Stomach (tissue), 9 donors: ENCODE results near the gene DAPK2. TPM values are rescaled to one million over a fixed set of nuclear protein-coding genes. Genes with fewer than 3 reads are reported as not detected.

Experiments used
- DNase-seq, 2 donors: peaks; one replicate each; pipeline versions ENCODE4 v3.0.0 to v3.0.0-alpha.2; 2013 to 2019
- H3K27ac ChIP-seq, 5 donors: fragments of 200-600 bp in 4 of 5; sonication (generic) in 4 of 5; one replicate each; pipeline ENCODE4 v1.5.1; 2013 to 2019; ENCODE audit warnings: mild to moderate bottlenecking in 1 of 5, moderate library complexity in 1 of 5
- H3K27me3 ChIP-seq, 3 donors: fragments of 200-600 bp; sonication (generic); one replicate each; pipeline ENCODE4 v1.5.1; 2017 to 2019; ENCODE audit warnings: mixed run types in 1 of 3
- H3K36me3 ChIP-seq, 4 donors: fragments of 200-600 bp; sonication (generic); 1 replicate in 3 of 4; 2 replicates in 1 of 4; pipeline ENCODE4 v1.5.1; 2016 to 2019
- H3K4me1 ChIP-seq, 4 donors: fragments of 200-600 bp; sonication (generic); one replicate each; pipeline ENCODE4 v1.5.1; 2016 to 2019
- H3K4me3 ChIP-seq, 4 donors: fragments of 200-600 bp; sonication (generic) in 3 of 4; one replicate each; pipeline ENCODE4 v1.5.1; 2016 to 2019; ENCODE audit warnings: mild to moderate bottlenecking in 1 of 4
- H3K9me3 ChIP-seq, 4 donors: fragments of 200-600 bp; sonication (generic); one replicate each; pipeline ENCODE4 v1.5.1; 2016 to 2019
- EP300 ChIP-seq: sonication (generic); formaldehyde crosslinking; IDR thresholded peaks from one replicate; pipeline ENCODE4 v1.6.1; 2017; ENCODE audit warnings: antibody characterized with exemption
- POLR2A ChIP-seq, 4 donors: fragments of 450-650 bp; IDR thresholded peaks; one replicate each; pipeline ENCODE4 v1.6.1; 2016; ENCODE audit warnings: antibody characterized with exemption in 4 of 4, control low read depth in 2 of 4, mild to moderate bottlenecking in 1 of 4, moderate library complexity in 1 of 4
- POLR2AphosphoS5 ChIP-seq, 3 donors: sonication (generic); formaldehyde crosslinking; IDR thresholded peaks; one replicate each; pipeline ENCODE4 v1.6.1; 2016; ENCODE audit warnings: antibody characterized with exemption in 3 of 3
- WGBS, 5 donors: extraction: QIAGEN DNeasy Blood & Tissue Kit in 3 of 5; methylation state at CpG; one replicate each; pipeline versions ENCODE4 v1.1.5 to v1.1.7; 2013 to 2018; 5-methylcytosine and 5-hydroxymethylcytosine counted together
- intact Hi-C: fragments of 100-400 bp; cut with DNase I; formaldehyde crosslinking; loops from one replicate; pipeline ENCODE4 v1.15.1; 2023; ENCODE audit warnings: low total_unique reads
- polyA plus RNA-seq, 3 donors: library from polyadenylated mRNA; stranded (reverse); fragments of 200-250 nt; gene quantifications; one replicate each; pipeline ENCODE4 v1.2.3, GENCODE V29; 2013
- total RNA-seq, 5 donors: library from RNA; depleted of rRNA; stranded (reverse); fragments of >200 nt; gene quantifications; one replicate each; pipeline versions ENCODE4 v1.1.0 to v1.2.3, GENCODE V29; 2014 to 2016
- TF ChIP-seq, protein P1 (sequence below), 7 experiments: fragments of 450-650 bp in 4 of 7; fragments of 200-600 bp in 3 of 7; sonication (generic) in 3 of 7; IDR thresholded peaks; one replicate each; pipeline ENCODE4 v1.5.1; 2016 to 2019; ENCODE audit warnings: antibody characterized with exemption in 7 of 7, control low read depth in 2 of 7, mild to moderate bottlenecking in 1 of 7
- donor health status: healthy with polysubstance abuse.
- donor health status: Bipolar disorder and iron deficiency.
- donor health status: healthy.

DAPK2 gene
- total and polyA plus RNA-seq, 8 donors: 5.2 to 178 (median 16.6) TPM

DNA sequence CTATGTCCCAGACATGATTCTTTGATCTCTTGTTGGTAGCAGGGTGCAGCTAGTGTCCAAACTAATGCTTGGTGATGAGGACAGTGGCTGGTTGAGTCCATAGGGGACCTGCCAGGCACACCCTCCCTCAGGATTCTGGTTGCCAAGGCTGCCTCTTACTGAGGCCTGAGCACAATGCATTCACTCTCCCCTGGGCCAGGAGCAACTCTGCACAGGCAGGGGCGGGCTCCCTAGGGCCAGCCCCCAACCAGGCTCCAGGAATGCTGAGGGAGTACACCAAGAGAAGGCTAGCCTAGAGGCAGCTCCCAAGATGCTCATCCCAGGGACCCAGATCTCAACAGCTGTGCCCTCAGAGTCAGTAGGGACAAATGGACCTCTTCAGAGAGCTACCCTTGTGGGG lies 166.3 kb downstream of the DAPK2 start:
- TF ChIP-seq POLR2A (IDR thresholded peaks at IDR 0.05): no peak
- no peak for TF ChIP-seq POLR2AphosphoS5 (IDR thresholded peaks at IDR 0.05)
- TF ChIP-seq, protein P1, sequence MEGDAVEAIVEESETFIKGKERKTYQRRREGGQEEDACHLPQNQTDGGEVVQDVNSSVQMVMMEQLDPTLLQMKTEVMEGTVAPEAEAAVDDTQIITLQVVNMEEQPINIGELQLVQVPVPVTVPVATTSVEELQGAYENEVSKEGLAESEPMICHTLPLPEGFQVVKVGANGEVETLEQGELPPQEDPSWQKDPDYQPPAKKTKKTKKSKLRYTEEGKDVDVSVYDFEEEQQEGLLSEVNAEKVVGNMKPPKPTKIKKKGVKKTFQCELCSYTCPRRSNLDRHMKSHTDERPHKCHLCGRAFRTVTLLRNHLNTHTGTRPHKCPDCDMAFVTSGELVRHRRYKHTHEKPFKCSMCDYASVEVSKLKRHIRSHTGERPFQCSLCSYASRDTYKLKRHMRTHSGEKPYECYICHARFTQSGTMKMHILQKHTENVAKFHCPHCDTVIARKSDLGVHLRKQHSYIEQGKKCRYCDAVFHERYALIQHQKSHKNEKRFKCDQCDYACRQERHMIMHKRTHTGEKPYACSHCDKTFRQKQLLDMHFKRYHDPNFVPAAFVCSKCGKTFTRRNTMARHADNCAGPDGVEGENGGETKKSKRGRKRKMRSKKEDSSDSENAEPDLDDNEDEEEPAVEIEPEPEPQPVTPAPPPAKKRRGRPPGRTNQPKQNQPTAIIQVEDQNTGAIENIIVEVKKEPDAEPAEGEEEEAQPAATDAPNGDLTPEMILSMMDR (IDR thresholded peaks at IDR 0.05): no peak
- no peak for TF ChIP-seq EP300
- Histone ChIP-seq H3K4me3 (no peak overlapping the region), H3K4me1 (peaks cover 0 to 9% (median 0%) of the 10 kb centered on the region in 4 donors), H3K9me3 (no peaks in the 10 kb centered on the region), H3K27me3 (no peaks in the 10 kb centered on the region), H3K36me3 (no peaks in the 10 kb centered on the region), H3K27ac (no peak overlapping the region)
- no peak for DNase-seq
- WGBS, 5 donors: 89 to 100% (median 93%) methylated on average over 1 of the region's 1 CpG; no CpG with 5 or more reads in 1 of the 5 donors
- intact Hi-C loops: no loop called here

DNA sequence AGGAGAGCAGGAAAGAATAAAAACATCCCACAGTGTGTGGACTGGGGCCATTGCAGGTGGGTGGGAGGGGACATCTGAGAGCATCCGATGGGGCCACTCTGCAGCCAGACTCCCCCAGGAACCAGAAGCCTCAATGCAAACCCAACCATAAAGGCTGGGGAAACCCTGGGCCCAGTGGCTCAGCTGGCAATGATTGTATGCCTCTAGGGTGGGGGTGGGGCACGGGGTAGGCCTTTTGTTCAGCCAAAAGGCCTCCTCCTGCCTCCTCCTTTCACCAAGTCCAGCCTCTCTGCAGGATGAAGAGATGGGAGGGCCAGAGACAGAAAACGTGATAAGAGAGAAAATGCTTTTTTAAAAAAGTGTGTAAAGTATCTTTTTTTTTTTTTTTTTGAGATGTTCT lies 167.1 kb downstream of the DAPK2 start:
- Histone ChIP-seq H3K27me3 (no peaks in the 10 kb centered on the region), H3K9me3 (no peaks in the 10 kb centered on the region), H3K27ac (no peak overlapping the region), H3K4me3 (no peak overlapping the region), H3K4me1 (peaks cover 0 to 9% (median 0%) of the 10 kb centered on the region in 4 donors), H3K36me3 (no peaks in the 10 kb centered on the region)
- no peak for DNase-seq
- 56 to 79% (median 67%) methylated on average over 3 of the region's 3 CpGs for WGBS, 5 donors
- intact Hi-C loops: no loop called here
- no peak for TF ChIP-seq POLR2A (IDR thresholded peaks at IDR 0.05)
- no peak for TF ChIP-seq EP300
- TF ChIP-seq, protein P1 (IDR thresholded peaks at IDR 0.05): no peak
- TF ChIP-seq POLR2AphosphoS5 (IDR thresholded peaks at IDR 0.05): no peak

DNA sequence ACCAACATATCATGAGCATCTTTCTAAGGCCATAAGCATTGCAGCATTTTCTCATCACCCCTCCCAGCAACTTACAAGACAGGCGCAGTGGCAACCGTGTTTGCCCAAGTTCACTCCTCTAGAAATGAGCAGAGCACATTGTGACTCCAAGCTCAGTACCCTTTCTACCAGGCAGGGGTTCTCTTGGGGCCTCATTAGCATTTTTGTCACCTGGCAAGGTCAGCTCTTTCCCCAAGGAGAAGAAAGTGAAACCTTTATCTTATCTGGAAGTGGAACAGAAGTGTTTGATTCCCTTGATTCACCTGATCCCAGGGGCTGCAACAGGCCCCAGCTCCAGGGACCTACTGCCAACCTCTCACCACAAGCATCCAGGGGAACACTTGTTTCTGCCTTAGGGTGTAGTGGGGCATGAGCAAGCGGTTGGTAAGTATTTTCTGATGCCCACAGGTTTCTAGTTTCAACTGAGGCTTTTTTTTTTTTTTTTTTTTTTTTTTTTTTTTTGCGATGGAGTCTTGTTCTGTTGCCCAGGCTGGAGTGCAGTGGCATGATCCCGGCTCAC lies 168.5 kb downstream of the DAPK2 start:
- Histone ChIP-seq H3K27ac (no peak overlapping the region), H3K9me3 (no peaks in the 10 kb centered on the region), H3K36me3 (no peaks in the 10 kb centered on the region), H3K27me3 (no peaks in the 10 kb centered on the region), H3K4me1 (peaks cover 0 to 9% (median 0%) of the 10 kb centered on the region in 4 donors), H3K4me3 (no peak overlapping the region)
- DNase-seq: no peak
- WGBS, 5 donors: 67 to 76% (median 68%) methylated on average over 5 of the region's 5 CpGs
- intact Hi-C loops: no loop called here
- TF ChIP-seq POLR2AphosphoS5 (IDR thresholded peaks at IDR 0.05) (no peak), POLR2A (IDR thresholded peaks at IDR 0.05) (no peak), EP300 (no peak)
- TF ChIP-seq, protein P1 (IDR thresholded peaks at IDR 0.05): no peak

DNA sequence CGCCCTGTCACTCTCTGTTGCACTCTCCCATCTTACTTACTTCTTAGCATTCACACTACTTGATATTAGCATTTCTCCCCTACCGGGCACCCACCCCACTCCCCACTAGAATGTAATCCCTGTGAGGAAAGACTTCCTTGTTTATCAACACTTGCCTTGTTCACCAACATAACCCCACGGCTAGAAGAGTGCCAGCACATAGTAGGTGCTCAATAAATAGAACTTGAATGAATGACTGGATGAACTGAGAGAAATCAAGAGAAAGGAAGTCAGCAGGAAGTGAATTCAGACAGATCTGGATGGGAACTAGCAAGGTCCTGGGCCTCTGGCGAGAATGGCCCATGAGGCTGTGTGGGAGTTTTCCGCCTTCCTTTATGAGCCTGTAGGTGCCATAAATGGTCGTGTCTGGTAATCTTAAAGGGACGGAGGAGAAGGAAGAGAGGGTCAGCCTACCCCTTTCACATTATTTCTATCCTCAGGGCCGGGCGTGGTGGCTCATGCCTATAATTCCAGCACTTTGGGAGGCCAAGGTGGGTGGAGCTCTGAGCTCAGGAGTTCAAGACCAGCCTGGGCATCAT lies 170.1 kb downstream of the DAPK2 start:
- TF ChIP-seq EP300 (no peak), POLR2A (IDR thresholded peaks at IDR 0.05) (no peak), POLR2AphosphoS5 (IDR thresholded peaks at IDR 0.05) (no peak)
- TF ChIP-seq, protein P1 (IDR thresholded peaks at IDR 0.05): no peak
- intact Hi-C loops: no loop called here

More for the DNA sequence above, 170.1 kb downstream of the DAPK2 start:
- no peak overlapping the region for H3K27ac ChIP-seq
- WGBS, 5 donors: 66 to 84% (median 74%) methylated on average over 9 of the region's 9 CpGs
- peaks cover 0 to 6% (median 0%) of the 10 kb centered on the region in 4 donors for H3K4me1 ChIP-seq
- H3K4me3 ChIP-seq: no peak overlapping the region
- H3K36me3 ChIP-seq: no peaks in the 10 kb centered on the region
- no peak for DNase-seq
- no peaks in the 10 kb centered on the region for H3K27me3 ChIP-seq
- H3K9me3 ChIP-seq: no peaks in the 10 kb centered on the region
